SU-DHL-6 (cell line): ENCODE results near the gene IER3.

ENCODE experiments used
- EZH2phosphoT487 ChIP-seq: fragments of 200-600 bp; sonication (generic), shearing (Covaris generic); conservative IDR thresholded peaks from 2 replicates; pipeline ENCODE4 v1.6.1; 2018; ENCODE audit warnings: mild to moderate bottlenecking, antibody characterized with exemption, low read length, moderate library complexity, mixed read lengths
- TF ChIP-seq, protein P1 (sequence below): fragments of 200-600 bp; sonication (generic); IDR thresholded peaks from one replicate; pipeline ENCODE4 v1.5.1; 2017; ENCODE audit warnings: antibody characterized with exemption, mild to moderate bottlenecking, low read length, moderate library complexity; ENCODE audit not compliant: insufficient read depth, poor library complexity, severe bottlenecking

DNA sequence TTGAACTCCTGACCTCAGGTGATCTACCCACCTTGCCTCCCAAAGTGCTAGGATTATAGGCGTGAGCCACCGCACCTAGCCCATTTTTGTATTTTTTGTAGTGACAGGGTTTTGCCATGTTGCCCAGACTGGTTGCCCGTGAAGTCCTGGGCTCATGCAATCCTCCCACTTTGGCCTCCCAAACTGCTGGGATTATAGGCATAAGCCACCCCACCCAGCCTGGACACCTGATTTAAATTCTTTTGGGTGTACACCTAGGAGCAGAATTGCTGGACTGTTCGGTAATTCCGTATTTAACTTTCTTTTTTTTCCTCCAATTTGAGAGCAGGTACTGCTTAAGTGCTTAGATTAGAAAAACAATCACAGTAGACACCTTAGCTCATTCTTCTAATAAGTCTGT is 47.9 kb downstream of the IER3 start:
- TF ChIP-seq, protein P1, sequence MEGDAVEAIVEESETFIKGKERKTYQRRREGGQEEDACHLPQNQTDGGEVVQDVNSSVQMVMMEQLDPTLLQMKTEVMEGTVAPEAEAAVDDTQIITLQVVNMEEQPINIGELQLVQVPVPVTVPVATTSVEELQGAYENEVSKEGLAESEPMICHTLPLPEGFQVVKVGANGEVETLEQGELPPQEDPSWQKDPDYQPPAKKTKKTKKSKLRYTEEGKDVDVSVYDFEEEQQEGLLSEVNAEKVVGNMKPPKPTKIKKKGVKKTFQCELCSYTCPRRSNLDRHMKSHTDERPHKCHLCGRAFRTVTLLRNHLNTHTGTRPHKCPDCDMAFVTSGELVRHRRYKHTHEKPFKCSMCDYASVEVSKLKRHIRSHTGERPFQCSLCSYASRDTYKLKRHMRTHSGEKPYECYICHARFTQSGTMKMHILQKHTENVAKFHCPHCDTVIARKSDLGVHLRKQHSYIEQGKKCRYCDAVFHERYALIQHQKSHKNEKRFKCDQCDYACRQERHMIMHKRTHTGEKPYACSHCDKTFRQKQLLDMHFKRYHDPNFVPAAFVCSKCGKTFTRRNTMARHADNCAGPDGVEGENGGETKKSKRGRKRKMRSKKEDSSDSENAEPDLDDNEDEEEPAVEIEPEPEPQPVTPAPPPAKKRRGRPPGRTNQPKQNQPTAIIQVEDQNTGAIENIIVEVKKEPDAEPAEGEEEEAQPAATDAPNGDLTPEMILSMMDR, result no peak
- no peak for TF ChIP-seq EZH2phosphoT487
